ENCODE results near the gene KHDRBS2.

Gene KHDRBS2

DNA sequence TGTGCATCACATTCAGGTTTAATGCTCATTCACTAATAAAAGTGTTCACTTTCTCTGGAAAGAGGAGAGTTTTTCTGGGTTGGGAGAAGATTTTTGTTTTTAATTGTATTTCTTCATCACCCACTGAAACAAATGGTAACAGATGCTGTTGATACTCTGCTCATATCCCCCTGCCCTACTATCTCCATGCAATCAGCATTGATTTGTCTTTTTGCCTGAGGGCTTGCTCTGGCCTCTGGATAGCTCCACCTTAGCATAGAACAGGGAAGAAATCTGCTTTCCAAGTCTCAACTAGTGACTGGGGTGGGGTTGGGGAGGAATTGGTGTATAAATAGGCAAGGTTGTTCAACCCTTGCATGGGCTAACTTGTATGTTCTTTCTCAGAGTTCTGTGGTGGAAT lies 296.4 kb downstream of the KHDRBS2 start:
- Histone ChIP-seq H3K27ac (replicated peaks) (no peak overlapping the region), H3K4me3 (replicated peaks; ENCODE audit: insufficient read depth, low read length) (no peak overlapping the region), H3K27me3 (ENCODE audit: insufficient read depth, poor library complexity, severe bottlenecking) (no peaks in the 10 kb centered on the region)
- TF ChIP-seq GABPA (IDR thresholded peaks at IDR 0.05; ENCODE audit: low read depth) (no peak), POLR2AphosphoS5 (IDR thresholded peaks at IDR 0.05; ENCODE audit: low read depth) (no peak), SPI1 (IDR thresholded peaks at IDR 0.05; ENCODE audit: borderline replicate concordance, low read depth) (no peak)
- TF ChIP-seq, protein P1, sequence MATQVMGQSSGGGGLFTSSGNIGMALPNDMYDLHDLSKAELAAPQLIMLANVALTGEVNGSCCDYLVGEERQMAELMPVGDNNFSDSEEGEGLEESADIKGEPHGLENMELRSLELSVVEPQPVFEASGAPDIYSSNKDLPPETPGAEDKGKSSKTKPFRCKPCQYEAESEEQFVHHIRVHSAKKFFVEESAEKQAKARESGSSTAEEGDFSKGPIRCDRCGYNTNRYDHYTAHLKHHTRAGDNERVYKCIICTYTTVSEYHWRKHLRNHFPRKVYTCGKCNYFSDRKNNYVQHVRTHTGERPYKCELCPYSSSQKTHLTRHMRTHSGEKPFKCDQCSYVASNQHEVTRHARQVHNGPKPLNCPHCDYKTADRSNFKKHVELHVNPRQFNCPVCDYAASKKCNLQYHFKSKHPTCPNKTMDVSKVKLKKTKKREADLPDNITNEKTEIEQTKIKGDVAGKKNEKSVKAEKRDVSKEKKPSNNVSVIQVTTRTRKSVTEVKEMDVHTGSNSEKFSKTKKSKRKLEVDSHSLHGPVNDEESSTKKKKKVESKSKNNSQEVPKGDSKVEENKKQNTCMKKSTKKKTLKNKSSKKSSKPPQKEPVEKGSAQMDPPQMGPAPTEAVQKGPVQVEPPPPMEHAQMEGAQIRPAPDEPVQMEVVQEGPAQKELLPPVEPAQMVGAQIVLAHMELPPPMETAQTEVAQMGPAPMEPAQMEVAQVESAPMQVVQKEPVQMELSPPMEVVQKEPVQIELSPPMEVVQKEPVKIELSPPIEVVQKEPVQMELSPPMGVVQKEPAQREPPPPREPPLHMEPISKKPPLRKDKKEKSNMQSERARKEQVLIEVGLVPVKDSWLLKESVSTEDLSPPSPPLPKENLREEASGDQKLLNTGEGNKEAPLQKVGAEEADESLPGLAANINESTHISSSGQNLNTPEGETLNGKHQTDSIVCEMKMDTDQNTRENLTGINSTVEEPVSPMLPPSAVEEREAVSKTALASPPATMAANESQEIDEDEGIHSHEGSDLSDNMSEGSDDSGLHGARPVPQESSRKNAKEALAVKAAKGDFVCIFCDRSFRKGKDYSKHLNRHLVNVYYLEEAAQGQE (IDR thresholded peaks at IDR 0.05; ENCODE audit: insufficient replicate concordance, low read depth): no peak
- TF ChIP-seq, protein P2, sequence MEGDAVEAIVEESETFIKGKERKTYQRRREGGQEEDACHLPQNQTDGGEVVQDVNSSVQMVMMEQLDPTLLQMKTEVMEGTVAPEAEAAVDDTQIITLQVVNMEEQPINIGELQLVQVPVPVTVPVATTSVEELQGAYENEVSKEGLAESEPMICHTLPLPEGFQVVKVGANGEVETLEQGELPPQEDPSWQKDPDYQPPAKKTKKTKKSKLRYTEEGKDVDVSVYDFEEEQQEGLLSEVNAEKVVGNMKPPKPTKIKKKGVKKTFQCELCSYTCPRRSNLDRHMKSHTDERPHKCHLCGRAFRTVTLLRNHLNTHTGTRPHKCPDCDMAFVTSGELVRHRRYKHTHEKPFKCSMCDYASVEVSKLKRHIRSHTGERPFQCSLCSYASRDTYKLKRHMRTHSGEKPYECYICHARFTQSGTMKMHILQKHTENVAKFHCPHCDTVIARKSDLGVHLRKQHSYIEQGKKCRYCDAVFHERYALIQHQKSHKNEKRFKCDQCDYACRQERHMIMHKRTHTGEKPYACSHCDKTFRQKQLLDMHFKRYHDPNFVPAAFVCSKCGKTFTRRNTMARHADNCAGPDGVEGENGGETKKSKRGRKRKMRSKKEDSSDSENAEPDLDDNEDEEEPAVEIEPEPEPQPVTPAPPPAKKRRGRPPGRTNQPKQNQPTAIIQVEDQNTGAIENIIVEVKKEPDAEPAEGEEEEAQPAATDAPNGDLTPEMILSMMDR (IDR thresholded peaks at IDR 0.05; ENCODE audit: insufficient read depth, low read length): no peak
- no peak for DNase-seq (ENCODE audit: low read depth in 1 of 2, low spot score in 1 of 2)

DNA sequence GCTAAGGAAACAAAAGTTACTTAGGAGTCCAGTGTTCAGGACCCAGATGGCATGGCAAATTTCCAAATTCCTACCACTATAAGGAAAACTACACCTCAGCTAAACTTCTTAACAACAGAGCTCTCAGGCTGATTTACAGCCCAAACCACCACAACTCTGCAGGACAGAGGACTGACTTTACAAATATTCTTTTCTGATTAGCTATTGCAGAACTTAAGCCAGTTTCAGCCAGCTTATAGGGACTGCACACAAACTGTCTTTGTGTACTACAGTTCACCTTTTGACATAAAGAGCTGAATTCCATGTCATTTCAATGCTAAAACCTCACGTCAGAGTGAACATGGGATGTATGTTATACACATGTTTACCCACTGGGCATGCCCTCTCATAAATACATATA lies 305.4 kb downstream of the KHDRBS2 start:
- no peak overlapping the region for H3K4me3 ChIP-seq (replicated peaks; ENCODE audit: insufficient read depth, low read length)
- no peak overlapping the region for H3K27ac ChIP-seq (replicated peaks)
- DNase-seq (ENCODE audit: low read depth in 1 of 2, low spot score in 1 of 2): no peak
- TF ChIP-seq, protein P2 (IDR thresholded peaks at IDR 0.05; ENCODE audit: insufficient read depth, low read length): no peak
- TF ChIP-seq GABPA (IDR thresholded peaks at IDR 0.05; ENCODE audit: low read depth) (no peak), SPI1 (IDR thresholded peaks at IDR 0.05; ENCODE audit: borderline replicate concordance, low read depth) (no peak), POLR2AphosphoS5 (IDR thresholded peaks at IDR 0.05; ENCODE audit: low read depth) (no peak)
- TF ChIP-seq, protein P1 (IDR thresholded peaks at IDR 0.05; ENCODE audit: insufficient replicate concordance, low read depth): no peak
- H3K27me3 ChIP-seq (ENCODE audit: insufficient read depth, poor library complexity, severe bottlenecking): no peaks in the 10 kb centered on the region

DNA sequence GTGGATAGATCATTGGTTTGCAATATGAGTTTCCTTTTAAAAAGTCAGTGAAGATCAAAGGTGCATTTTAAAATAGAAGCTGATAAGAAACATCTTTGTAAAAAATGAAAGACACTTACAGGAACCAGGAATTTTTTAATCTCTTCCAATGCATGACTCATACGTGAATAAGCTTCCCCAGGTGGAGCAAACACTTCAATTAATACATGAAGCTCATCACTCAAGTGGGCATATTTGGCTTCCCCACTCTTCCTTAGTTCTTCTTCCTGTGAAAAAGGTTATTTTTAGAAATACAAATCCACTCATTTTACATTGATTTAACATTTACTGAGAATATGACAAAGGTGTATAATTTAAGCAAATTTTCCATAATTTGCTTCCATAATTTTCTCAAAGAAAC lies 308.1 kb downstream of the KHDRBS2 start:
- H3K4me3 ChIP-seq (replicated peaks; ENCODE audit: insufficient read depth, low read length): no peak overlapping the region
- no peak overlapping the region for H3K27ac ChIP-seq (replicated peaks)
- no peak for TF ChIP-seq GABPA (IDR thresholded peaks at IDR 0.05; ENCODE audit: low read depth)
- TF ChIP-seq, protein P1 (IDR thresholded peaks at IDR 0.05; ENCODE audit: insufficient replicate concordance, low read depth): no peak
- TF ChIP-seq, protein P2 (IDR thresholded peaks at IDR 0.05; ENCODE audit: insufficient read depth, low read length): no peak
- TF ChIP-seq POLR2AphosphoS5 (IDR thresholded peaks at IDR 0.05; ENCODE audit: low read depth): no peak
- TF ChIP-seq SPI1 (IDR thresholded peaks at IDR 0.05; ENCODE audit: borderline replicate concordance, low read depth): no peak
- DNase-seq (ENCODE audit: low read depth in 1 of 2, low spot score in 1 of 2): no peak
- H3K27me3 ChIP-seq (ENCODE audit: insufficient read depth, poor library complexity, severe bottlenecking): no peaks in the 10 kb centered on the region
